Ishikawa (cell line): ENCODE measurements around the gene MVP.

Experiments
- CEBPB ChIP-seq: IDR thresholded peaks from 2 replicates; pipeline ENCODE4 v1.6.1; 2012
- CREB1 ChIP-seq: IDR thresholded peaks from 2 replicates; pipeline ENCODE4 v1.6.1; 2012; ENCODE audit warnings: low read depth
- EGR1 ChIP-seq: IDR thresholded peaks from 2 replicates; pipeline ENCODE4 v1.6.1; 2012
- EP300 ChIP-seq: IDR thresholded peaks from 2 replicates; pipeline ENCODE4 v1.6.1; 2012; ENCODE audit warnings: borderline replicate concordance
- FOXM1 ChIP-seq: IDR thresholded peaks from 2 replicates; pipeline ENCODE4 v1.6.1; 2012; ENCODE audit warnings: low read depth, borderline replicate concordance
- NFIC ChIP-seq: IDR thresholded peaks from 2 replicates; pipeline ENCODE4 v1.6.1; 2012
- RAD21 ChIP-seq: IDR thresholded peaks from 2 replicates; pipeline ENCODE4 v1.6.1; 2012; ENCODE audit warnings: low read depth
- TAF1 ChIP-seq: IDR thresholded peaks from 2 replicates; pipeline ENCODE4 v1.6.1; 2012; ENCODE audit warnings: low read depth, mild to moderate bottlenecking
- TCF12 ChIP-seq: IDR thresholded peaks from 2 replicates; pipeline ENCODE4 v1.6.1; 2012; ENCODE audit warnings: low read depth
- TEAD4 ChIP-seq: IDR thresholded peaks from 2 replicates; pipeline ENCODE4 v1.6.1; 2012
- YY1 ChIP-seq: IDR thresholded peaks from 2 replicates; pipeline ENCODE4 v1.6.1; 2012; ENCODE audit warnings: low read depth
- ZBTB7A ChIP-seq: IDR thresholded peaks from 2 replicates; pipeline ENCODE4 v1.6.1; 2012; ENCODE audit warnings: low read depth
- TF ChIP-seq, protein P1 (sequence below): IDR thresholded peaks from 2 replicates; pipeline ENCODE4 v1.6.1; 2012
- TF ChIP-seq, protein P2 (sequence below): IDR thresholded peaks from 2 replicates; pipeline ENCODE4 v1.6.1; 2012; ENCODE audit warnings: low read depth, mild to moderate bottlenecking
- TF ChIP-seq, protein P3 (sequence below): IDR thresholded peaks from 2 replicates; pipeline ENCODE4 v1.6.1; 2012

MVP gene

DNA sequence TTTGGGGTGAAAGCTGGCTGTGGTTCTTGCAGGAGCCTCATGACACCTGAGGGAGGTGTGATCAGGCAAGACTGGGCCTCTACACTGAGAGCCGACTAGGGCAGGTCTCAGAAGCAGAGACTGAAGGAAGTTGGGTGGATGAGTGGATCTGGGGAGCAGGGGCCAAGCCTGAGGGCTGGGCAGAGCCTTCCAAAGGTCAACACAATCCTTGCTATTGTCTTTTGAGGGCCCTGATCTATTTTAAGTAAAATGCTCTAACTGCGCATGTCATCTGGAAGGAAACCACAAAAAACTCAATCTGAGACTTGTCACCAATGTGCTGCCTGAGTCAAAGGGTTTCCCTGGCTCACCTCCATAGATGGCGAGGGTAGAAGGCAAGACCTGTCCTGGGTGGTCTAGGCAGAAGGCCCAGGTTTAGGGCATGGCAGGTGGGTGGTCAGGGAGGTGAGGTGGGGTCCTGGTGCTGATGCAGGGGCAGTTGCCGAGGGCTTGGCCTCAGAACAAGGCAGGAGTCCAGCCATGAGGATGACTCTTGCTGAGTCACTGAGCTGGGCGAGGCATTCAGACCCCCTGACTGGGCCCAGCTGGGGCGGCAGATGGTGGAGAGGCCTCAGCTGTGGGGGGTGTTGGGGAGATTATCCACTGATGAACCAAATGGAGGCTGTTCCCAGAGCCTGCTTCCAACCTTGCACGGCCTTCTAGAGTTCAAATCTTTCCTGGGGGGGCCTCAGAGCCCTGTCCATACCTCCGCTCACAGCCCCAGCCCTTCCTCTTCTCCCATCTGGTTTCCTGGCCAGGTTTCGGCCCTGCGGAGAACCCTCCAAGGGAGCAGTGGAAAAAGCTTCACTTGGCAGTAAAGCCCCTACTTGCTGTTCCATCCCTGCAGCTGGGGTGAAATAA lies 5.1 kb downstream of the MVP start:
- TF ChIP-seq CREB1: no peak

DNA sequence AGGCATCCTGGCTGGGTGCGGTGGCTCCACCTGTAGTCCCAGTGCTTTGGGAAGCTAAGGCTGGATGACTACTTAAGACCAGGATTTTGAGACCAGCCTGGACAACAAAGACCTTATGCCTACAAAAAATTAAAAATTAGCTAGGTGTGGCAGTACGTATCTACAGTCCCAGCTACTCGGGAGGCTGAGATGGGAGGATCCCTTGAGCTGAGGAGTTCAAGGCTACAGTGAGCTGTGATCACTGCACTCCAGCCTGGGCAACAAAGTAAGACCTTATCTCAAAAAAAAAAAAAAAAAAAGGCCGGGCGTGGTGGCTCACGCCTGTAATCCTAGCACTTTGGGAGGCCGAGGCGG lies 6.1 kb downstream of the MVP start:
- TF ChIP-seq RAD21 (no peak), YY1 (no peak)
- TF ChIP-seq, protein P1, sequence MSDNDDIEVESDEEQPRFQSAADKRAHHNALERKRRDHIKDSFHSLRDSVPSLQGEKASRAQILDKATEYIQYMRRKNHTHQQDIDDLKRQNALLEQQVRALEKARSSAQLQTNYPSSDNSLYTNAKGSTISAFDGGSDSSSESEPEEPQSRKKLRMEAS: no peak

DNA sequence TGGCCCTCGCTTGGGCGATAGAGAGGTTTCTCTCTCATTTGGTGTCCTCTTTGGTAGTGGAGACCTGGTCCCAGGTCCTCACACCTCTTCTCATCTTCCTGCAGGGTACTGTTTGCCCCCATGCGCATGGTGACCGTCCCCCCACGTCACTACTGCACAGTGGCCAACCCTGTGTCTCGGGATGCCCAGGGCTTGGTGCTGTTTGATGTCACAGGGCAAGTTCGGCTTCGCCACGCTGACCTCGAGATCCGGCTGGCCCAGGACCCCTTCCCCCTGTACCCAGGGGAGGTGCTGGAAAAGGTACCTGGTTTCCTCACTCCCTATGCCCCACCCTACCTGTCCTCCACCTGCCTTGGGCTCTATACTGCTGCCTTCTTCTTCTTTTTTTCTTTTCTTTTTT lies 10.5 kb downstream of the MVP start:
- TF ChIP-seq TAF1 (no peak), CEBPB (no peak), FOXM1 (no peak), YY1 (no peak), EP300 (no peak), ZBTB7A (no peak), CREB1 (no peak), TEAD4 (no peak), EGR1 (no peak), TCF12 (no peak), RAD21 (no peak)
- TF ChIP-seq, protein P1: no peak
- TF ChIP-seq, protein P2, sequence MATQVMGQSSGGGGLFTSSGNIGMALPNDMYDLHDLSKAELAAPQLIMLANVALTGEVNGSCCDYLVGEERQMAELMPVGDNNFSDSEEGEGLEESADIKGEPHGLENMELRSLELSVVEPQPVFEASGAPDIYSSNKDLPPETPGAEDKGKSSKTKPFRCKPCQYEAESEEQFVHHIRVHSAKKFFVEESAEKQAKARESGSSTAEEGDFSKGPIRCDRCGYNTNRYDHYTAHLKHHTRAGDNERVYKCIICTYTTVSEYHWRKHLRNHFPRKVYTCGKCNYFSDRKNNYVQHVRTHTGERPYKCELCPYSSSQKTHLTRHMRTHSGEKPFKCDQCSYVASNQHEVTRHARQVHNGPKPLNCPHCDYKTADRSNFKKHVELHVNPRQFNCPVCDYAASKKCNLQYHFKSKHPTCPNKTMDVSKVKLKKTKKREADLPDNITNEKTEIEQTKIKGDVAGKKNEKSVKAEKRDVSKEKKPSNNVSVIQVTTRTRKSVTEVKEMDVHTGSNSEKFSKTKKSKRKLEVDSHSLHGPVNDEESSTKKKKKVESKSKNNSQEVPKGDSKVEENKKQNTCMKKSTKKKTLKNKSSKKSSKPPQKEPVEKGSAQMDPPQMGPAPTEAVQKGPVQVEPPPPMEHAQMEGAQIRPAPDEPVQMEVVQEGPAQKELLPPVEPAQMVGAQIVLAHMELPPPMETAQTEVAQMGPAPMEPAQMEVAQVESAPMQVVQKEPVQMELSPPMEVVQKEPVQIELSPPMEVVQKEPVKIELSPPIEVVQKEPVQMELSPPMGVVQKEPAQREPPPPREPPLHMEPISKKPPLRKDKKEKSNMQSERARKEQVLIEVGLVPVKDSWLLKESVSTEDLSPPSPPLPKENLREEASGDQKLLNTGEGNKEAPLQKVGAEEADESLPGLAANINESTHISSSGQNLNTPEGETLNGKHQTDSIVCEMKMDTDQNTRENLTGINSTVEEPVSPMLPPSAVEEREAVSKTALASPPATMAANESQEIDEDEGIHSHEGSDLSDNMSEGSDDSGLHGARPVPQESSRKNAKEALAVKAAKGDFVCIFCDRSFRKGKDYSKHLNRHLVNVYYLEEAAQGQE: no peak
- TF ChIP-seq, protein P3, sequence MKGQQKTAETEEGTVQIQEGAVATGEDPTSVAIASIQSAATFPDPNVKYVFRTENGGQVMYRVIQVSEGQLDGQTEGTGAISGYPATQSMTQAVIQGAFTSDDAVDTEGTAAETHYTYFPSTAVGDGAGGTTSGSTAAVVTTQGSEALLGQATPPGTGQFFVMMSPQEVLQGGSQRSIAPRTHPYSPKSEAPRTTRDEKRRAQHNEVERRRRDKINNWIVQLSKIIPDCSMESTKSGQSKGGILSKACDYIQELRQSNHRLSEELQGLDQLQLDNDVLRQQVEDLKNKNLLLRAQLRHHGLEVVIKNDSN: no peak

DNA sequence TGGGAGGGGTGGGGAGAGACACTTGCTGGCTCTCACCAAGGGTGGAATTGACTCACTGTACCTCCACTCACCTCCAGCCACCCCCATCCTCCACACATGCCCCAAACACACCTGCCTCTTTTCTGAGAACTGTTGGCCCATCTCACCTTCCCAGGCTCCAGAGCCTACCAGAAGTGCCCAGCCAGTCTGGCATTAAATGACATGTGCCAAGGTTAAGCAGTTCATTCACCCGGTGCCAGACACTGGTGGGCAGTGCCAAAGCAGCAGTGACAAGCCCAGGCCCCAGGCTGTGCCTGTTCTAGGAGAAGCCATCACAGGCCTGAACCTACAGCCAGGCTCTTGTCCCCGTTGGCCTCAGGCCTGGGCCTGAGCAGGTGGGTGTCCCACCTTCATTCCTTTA lies 11.2 kb downstream of the MVP start:
- TF ChIP-seq TAF1 (no peak), CEBPB (no peak), CREB1 (no peak), EGR1 (no peak), TCF12 (no peak), RAD21 (no peak), FOXM1 (no peak), YY1 (no peak), EP300 (no peak), TEAD4 (no peak)
- TF ChIP-seq, protein P3: no peak
- TF ChIP-seq, protein P2: no peak

DNA sequence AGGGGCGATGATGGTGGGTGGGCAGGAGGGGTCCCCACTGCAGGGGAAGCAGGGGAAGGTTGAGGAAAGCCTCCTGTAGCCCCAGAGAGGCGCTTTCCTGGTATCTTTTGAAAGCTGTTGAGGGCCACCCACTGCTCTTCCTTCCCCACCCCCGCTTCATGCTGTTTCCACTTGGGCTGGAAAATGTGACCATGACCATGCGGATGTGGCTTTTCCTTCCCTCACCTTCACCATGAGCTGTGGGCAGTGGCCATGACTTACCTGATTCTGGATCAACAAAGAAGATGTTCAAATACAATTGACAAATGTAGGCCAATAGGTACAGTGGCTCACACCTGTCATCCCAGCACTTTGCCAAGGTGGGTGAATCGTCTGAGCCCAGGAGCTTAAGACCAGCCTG lies 13.8 kb downstream of the MVP start:
- TF ChIP-seq YY1: no peak
- no peak for TF ChIP-seq TCF12
- TF ChIP-seq RAD21: no peak
- TF ChIP-seq, protein P2: no peak
- no peak for TF ChIP-seq TAF1
- TF ChIP-seq, protein P3: no peak
- TF ChIP-seq, protein P1: no peak
- TF ChIP-seq TEAD4: no peak
- no peak for TF ChIP-seq NFIC
- TF ChIP-seq CEBPB: no peak
- TF ChIP-seq FOXM1: no peak
- no peak for TF ChIP-seq CREB1
- no peak for TF ChIP-seq ZBTB7A
- no peak for TF ChIP-seq EP300
- no peak for TF ChIP-seq EGR1
